Hepatocyte (in vitro differentiated cells): Measurements from ENCODE around the gene FAR1.

Experiments used
- EZH2 ChIP-seq: fragments of 200-600 bp; sonication (generic); IDR thresholded peaks from 2 replicates; pipeline ENCODE4 v1.6.1; 2016; ENCODE audit warnings: antibody characterized with exemption, mild to moderate bottlenecking, borderline replicate concordance
- EZH2phosphoT487 ChIP-seq: fragments of 200-600 bp; sonication (generic); IDR thresholded peaks from one replicate; pipeline ENCODE4 v1.6.1; 2018; ENCODE audit warnings: antibody characterized with exemption, mild to moderate bottlenecking, low read depth, moderate library complexity; ENCODE audit not compliant: unreplicated experiment, severe bottlenecking
- TF ChIP-seq, protein P1 (sequence below): fragments of 200-600 bp; sonication (generic); IDR thresholded peaks from 2 replicates; pipeline ENCODE4 v1.5.1; 2016; ENCODE audit warnings: antibody characterized with exemption, mild to moderate bottlenecking; ENCODE audit not compliant: poor library complexity

DNA sequence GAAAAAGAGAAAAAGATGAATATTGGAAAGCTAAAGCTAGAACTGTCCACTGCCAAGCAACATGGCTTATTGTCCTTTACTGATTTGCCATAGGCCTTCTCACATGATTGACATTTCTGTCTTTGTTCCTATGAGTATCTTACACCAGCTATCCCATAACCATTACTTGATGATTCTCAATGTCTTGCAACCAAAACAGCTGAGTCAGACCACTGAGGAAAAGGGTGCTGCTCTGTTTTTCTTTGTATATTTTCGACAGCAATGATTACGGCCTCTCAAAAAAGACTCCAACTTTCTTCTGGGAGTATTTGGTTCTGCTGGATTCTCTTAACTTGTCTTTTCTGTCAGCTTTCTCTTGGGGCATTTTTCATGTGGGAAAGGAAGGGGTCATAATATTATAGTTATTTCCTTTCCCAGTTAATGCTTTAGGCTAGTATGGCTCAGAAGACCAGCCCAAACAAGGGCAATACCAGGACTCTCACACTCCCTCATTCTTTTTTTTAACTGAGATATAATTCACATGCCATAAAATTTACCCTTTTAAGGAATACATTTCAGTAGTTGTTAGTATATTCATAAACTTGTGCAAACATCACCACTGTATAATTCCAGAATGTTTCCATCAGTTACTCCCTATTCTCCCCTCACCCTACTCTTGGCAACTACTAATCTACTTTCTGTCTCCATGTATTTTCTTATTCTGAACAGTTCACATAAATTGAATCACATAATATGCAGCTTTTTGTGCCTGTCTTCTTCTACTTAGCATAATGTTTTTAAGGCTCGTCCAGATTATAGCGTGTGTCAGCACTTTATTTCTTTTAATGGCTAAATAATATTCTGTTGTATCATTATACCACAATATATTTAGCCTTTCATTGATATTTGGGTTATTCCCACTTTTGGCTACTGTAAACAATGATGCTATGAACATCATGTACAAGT lies 31.1 kb upstream of the FAR1 start:
- TF ChIP-seq, protein P1, sequence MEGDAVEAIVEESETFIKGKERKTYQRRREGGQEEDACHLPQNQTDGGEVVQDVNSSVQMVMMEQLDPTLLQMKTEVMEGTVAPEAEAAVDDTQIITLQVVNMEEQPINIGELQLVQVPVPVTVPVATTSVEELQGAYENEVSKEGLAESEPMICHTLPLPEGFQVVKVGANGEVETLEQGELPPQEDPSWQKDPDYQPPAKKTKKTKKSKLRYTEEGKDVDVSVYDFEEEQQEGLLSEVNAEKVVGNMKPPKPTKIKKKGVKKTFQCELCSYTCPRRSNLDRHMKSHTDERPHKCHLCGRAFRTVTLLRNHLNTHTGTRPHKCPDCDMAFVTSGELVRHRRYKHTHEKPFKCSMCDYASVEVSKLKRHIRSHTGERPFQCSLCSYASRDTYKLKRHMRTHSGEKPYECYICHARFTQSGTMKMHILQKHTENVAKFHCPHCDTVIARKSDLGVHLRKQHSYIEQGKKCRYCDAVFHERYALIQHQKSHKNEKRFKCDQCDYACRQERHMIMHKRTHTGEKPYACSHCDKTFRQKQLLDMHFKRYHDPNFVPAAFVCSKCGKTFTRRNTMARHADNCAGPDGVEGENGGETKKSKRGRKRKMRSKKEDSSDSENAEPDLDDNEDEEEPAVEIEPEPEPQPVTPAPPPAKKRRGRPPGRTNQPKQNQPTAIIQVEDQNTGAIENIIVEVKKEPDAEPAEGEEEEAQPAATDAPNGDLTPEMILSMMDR = no peak
- TF ChIP-seq EZH2 = no peak
- TF ChIP-seq EZH2phosphoT487 = no peak
